Hematopoietic multipotent progenitor cell treated with erythropoietin and hydrocortisone succinate and interleukin-3 and kit ligand, for 8 days (in vitro differentiated cells): ENCODE data around the gene SV2C.

Experiments used
- DNase-seq: peaks from one replicate; pipeline ENCODE4 v3.0.0-alpha.2; 2015

The SV2C gene

GRCh38 chr5:76165711-76166374 is 82.7 kb downstream of the SV2C start:
- DNase-seq = no peak

GRCh38 chr5:76166886-76167576 is 83.8 kb downstream of the SV2C start:
- DNase-seq = no peak

- DNase-seq = no peak
These were observed 86.1 kb downstream of the SV2C start for GRCh38 chr5:76169146-76169905.

GRCh38 chr5:76174101-76174500 is 90.9 kb downstream of the SV2C start:
- DNase-seq = no peak

GRCh38 chr5:76175051-76175666 is 92.0 kb downstream of the SV2C start:
- DNase-seq = peak; percentile 66

GRCh38 chr5:76175821-76176403 is 92.7 kb downstream of the SV2C start:
- peak; percentile 37 for DNase-seq

GRCh38 chr5:76177978-76178377 is 94.8 kb downstream of the SV2C start:
- no peak for DNase-seq

GRCh38 chr5:76178913-76179312 is 95.7 kb downstream of the SV2C start:
- no peak for DNase-seq

GRCh38 chr5:76180814-76181805 is 97.9 kb downstream of the SV2C start:
- DNase-seq = peak; percentile 71

GRCh38 chr5:76187386-76187785 is 104.2 kb downstream of the SV2C start:
- DNase-seq = no peak

GRCh38 chr5:76190356-76190755 is 107.2 kb downstream of the SV2C start:
- no peak for DNase-seq

- DNase-seq = no peak
These were observed 109.7 kb downstream of the SV2C start for GRCh38 chr5:76192837-76193236.

GRCh38 chr5:76193635-76194034 is 110.5 kb downstream of the SV2C start:
- no peak for DNase-seq

GRCh38 chr5:76194340-76194739 is 111.2 kb downstream of the SV2C start:
- no peak for DNase-seq

- no peak for DNase-seq
These were observed 113.3 kb downstream of the SV2C start for GRCh38 chr5:76196457-76196856.

- no peak for DNase-seq
These were observed 113.8 kb downstream of the SV2C start for GRCh38 chr5:76196886-76197489.

- no peak for DNase-seq
These were observed 114.5 kb downstream of the SV2C start for GRCh38 chr5:76197726-76198125.

GRCh38 chr5:76199336-76200318 is 116.4 kb downstream of the SV2C start:
- DNase-seq = no peak

- DNase-seq = no peak
These were observed 119.0 kb downstream of the SV2C start for GRCh38 chr5:76202182-76202581.

GRCh38 chr5:76204191-76204590 is 121.0 kb downstream of the SV2C start:
- DNase-seq = no peak
